Panc1 (cell line): ENCODE results near the gene TMEM242.

Experiments used
- SIN3A ChIP-seq: IDR thresholded peaks from 2 replicates; pipeline ENCODE4 v1.6.1; 2012; ENCODE audit warnings: low read depth, mild to moderate bottlenecking, low read length, moderate library complexity, borderline replicate concordance; ENCODE audit not compliant: insufficient read depth
- TF ChIP-seq, protein P1 (sequence below): fragments of 450-650 bp; IDR thresholded peaks from 2 replicates; pipeline ENCODE4 v1.5.1; 2017; ENCODE audit warnings: mild to moderate bottlenecking
- TF ChIP-seq, protein P2 (sequence below), 2 experiments: IDR thresholded peaks; 2 replicates each; pipeline ENCODE4 v1.6.1; 2011 to 2012; ENCODE audit warnings: low read depth in 2 of 2, control low read depth in 1 of 2, low read length in 1 of 2, mild to moderate bottlenecking in 1 of 2, moderate library complexity in 1 of 2; ENCODE audit not compliant: insufficient read depth in 1 of 2

DNA sequence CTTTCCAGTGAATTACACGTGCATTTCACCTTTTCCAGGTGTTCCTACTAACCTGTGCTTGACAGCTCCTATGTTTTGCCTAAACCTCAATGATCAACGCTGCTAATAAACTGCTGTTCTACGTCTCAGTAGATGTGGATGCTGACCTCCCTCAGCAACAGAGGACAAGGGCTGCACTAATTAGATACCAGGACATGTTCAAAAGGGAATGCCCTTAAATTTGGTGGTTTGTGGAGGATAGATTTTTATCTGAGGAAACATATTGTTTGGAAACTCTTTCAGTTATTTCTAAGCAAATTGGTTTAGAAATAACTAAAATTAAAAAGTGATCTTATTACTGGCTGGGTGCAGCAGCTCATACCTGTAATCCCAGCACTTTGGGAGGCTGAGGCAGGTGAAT lies 38.6 kb upstream of the TMEM242 start:
- TF ChIP-seq, protein P1, sequence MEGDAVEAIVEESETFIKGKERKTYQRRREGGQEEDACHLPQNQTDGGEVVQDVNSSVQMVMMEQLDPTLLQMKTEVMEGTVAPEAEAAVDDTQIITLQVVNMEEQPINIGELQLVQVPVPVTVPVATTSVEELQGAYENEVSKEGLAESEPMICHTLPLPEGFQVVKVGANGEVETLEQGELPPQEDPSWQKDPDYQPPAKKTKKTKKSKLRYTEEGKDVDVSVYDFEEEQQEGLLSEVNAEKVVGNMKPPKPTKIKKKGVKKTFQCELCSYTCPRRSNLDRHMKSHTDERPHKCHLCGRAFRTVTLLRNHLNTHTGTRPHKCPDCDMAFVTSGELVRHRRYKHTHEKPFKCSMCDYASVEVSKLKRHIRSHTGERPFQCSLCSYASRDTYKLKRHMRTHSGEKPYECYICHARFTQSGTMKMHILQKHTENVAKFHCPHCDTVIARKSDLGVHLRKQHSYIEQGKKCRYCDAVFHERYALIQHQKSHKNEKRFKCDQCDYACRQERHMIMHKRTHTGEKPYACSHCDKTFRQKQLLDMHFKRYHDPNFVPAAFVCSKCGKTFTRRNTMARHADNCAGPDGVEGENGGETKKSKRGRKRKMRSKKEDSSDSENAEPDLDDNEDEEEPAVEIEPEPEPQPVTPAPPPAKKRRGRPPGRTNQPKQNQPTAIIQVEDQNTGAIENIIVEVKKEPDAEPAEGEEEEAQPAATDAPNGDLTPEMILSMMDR: no peak
- TF ChIP-seq SIN3A: no peak
- TF ChIP-seq, protein P2, sequence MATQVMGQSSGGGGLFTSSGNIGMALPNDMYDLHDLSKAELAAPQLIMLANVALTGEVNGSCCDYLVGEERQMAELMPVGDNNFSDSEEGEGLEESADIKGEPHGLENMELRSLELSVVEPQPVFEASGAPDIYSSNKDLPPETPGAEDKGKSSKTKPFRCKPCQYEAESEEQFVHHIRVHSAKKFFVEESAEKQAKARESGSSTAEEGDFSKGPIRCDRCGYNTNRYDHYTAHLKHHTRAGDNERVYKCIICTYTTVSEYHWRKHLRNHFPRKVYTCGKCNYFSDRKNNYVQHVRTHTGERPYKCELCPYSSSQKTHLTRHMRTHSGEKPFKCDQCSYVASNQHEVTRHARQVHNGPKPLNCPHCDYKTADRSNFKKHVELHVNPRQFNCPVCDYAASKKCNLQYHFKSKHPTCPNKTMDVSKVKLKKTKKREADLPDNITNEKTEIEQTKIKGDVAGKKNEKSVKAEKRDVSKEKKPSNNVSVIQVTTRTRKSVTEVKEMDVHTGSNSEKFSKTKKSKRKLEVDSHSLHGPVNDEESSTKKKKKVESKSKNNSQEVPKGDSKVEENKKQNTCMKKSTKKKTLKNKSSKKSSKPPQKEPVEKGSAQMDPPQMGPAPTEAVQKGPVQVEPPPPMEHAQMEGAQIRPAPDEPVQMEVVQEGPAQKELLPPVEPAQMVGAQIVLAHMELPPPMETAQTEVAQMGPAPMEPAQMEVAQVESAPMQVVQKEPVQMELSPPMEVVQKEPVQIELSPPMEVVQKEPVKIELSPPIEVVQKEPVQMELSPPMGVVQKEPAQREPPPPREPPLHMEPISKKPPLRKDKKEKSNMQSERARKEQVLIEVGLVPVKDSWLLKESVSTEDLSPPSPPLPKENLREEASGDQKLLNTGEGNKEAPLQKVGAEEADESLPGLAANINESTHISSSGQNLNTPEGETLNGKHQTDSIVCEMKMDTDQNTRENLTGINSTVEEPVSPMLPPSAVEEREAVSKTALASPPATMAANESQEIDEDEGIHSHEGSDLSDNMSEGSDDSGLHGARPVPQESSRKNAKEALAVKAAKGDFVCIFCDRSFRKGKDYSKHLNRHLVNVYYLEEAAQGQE (IDR thresholded peaks at IDR 0.05; ENCODE audit: insufficient read depth in 1 of 2, low read depth in 2 of 2, low read length in 1 of 2): no peak
